Right atrium auricular region (tissue), 2 donors: ENCODE results near the gene ELL. TPM values are rescaled to one million over a fixed set of nuclear protein-coding genes. Genes with fewer than 3 reads are reported as not detected.

ENCODE experiments used
- DNase-seq: peaks from one replicate; pipeline ENCODE4 v3.0.0-alpha.2; 2019; ENCODE audit warnings: low spot score
- H3K27ac ChIP-seq, 2 donors: fragments of 200-600 bp; sonication (generic); 1 replicate in 1 of 2; 2 replicates in 1 of 2; pipeline ENCODE4 v1.5.1; 2016 to 2019
- H3K27me3 ChIP-seq, 2 donors: fragments of 200-600 bp; sonication (generic); one replicate each; pipeline versions ENCODE4 v1.5.1 to v1.6.0; 2017 to 2019
- H3K36me3 ChIP-seq: fragments of 200-600 bp; sonication (generic); one replicate; pipeline ENCODE4 v1.5.1; 2016
- H3K4me1 ChIP-seq, 2 donors: fragments of 200-600 bp; sonication (generic); one replicate each; pipeline versions ENCODE4 v1.5.1 to v1.6.0; 2017 to 2019
- H3K4me3 ChIP-seq, 2 donors: fragments of 200-600 bp; sonication (generic); 1 replicate in 1 of 2; 2 replicates in 1 of 2; pipeline ENCODE4 v1.5.1; 2017 to 2019; ENCODE audit warnings: mild to moderate bottlenecking in 1 of 2, moderate library complexity in 1 of 2
- H3K9me3 ChIP-seq, 2 donors: fragments of 200-600 bp; sonication (generic); one replicate each; pipeline ENCODE4 v1.5.1; 2019
- total RNA-seq, 2 donors: library from RNA; depleted of rRNA; stranded (reverse); fragments of >200 nt; gene quantifications; one replicate each; pipeline ENCODE4 v1.1.0, GENCODE V29; 2016
- TF ChIP-seq, protein P1 (sequence below), 2 donors: fragments of 200-600 bp; sonication (generic); IDR thresholded peaks; one replicate each; pipeline ENCODE4 v1.5.1; 2019; ENCODE audit warnings: antibody characterized with exemption in 2 of 2

ELL gene
- total RNA-seq, 2 donors from 2014 or later, result 12.4 to 17.5 TPM

DNA sequence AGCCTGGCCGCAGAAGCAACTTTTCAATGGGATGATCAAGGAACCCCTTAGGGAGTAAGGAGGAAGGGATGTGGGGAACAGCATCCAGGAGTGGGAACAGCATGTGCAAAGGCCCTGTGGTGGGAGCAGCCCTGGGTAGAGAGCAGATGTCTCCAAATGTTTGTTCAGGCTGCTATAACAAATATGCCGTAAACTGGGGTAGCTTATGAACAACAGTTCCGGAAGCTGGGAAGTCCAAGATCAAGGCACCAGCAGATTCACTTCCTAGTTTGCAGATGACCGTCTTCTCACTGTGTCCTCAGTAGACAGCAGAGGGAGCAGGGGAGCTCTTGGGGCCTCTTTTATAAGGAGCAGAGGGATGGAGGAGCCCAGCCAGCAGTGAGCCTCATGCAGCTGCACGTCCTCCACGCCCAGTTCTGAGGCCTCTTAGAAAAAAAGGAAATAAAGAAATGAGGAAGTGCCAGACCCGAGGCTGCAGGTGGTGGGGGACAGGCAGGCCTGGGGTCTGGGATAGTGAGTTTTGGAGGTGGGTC lies 120.2 kb downstream of the ELL start:
- peak overlapping the region in 1 of 2 donors; percentile 39 for H3K27ac ChIP-seq
- no peaks in the 10 kb centered on the region for H3K9me3 ChIP-seq
- TF ChIP-seq, protein P1, sequence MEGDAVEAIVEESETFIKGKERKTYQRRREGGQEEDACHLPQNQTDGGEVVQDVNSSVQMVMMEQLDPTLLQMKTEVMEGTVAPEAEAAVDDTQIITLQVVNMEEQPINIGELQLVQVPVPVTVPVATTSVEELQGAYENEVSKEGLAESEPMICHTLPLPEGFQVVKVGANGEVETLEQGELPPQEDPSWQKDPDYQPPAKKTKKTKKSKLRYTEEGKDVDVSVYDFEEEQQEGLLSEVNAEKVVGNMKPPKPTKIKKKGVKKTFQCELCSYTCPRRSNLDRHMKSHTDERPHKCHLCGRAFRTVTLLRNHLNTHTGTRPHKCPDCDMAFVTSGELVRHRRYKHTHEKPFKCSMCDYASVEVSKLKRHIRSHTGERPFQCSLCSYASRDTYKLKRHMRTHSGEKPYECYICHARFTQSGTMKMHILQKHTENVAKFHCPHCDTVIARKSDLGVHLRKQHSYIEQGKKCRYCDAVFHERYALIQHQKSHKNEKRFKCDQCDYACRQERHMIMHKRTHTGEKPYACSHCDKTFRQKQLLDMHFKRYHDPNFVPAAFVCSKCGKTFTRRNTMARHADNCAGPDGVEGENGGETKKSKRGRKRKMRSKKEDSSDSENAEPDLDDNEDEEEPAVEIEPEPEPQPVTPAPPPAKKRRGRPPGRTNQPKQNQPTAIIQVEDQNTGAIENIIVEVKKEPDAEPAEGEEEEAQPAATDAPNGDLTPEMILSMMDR (IDR thresholded peaks at IDR 0.05), result peak in 1 of 2 donors; percentile 34
- H3K4me3 ChIP-seq, result no peak overlapping the region
- H3K27me3 ChIP-seq, result no peaks in the 10 kb centered on the region
- no peak for DNase-seq
- peaks cover 0 to 10% of the 10 kb centered on the region in 2 donors for H3K4me1 ChIP-seq
- H3K36me3 ChIP-seq, result no peaks in the 10 kb centered on the region

- no peak overlapping the region for H3K27ac ChIP-seq
Observed at GRCh38 chr19:18399008-18399407, 122.9 kb downstream of the ELL start.

DNA sequence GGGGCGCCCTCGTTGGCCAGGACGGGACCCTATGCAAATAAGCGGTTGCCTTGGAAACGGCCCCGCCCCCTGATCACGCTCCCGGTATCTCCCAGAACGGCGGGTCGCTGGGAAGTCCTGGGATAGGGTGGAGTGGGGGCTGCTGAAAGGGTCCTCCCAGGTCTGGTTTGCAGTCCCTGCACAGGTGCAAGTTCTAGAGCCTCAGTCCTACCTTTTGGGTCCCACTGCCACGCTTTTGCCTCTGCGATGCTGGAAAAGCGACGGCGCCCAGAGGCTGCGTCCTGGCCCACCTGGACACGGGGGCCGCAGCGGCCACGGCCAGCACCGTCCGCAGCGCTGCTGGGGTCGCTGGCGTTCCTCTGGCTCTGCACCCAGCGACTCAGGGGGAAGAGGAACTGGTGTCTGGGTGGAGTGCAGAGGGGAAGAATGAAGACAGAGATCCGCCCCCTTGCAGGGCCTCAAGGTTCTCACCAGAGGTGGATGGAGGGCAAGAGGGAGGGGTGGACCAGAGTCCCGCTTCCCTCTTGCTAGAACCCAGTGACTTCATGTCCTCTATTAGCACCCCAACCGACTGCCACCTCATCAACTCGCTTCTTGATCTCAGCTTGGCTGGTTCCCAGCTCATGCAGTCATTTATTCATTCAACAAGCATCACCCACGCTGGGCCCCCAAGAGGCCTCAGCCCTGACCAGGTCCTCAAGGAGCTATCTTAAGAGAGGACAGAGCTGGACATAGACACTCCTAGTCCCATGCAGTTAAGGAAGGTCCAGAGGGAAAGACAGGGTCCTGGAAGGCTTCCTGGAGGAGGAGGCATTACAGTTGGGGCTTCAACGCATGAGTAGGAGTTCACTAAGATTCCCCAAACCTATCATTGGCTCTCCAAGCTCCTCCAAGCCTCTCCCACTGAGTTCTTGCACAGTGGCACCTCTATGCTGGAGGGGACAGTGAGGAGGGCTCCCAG lies 124.3 kb downstream of the ELL start, which contains the start of gene LRRC25:
Gene LRRC25 (minus strand): TSS at position 381 of the 961 bp plus-strand sequence. CDS start 659 bp downstream, outside the sequence.
- no peaks in the 10 kb centered on the region for H3K27me3 ChIP-seq
- TF ChIP-seq, protein P1 (IDR thresholded peaks at IDR 0.05), result no peak
- DNase-seq, result no peak
- H3K9me3 ChIP-seq, result no peaks in the 10 kb centered on the region
- H3K4me1 ChIP-seq, result peaks cover 0 to 10% of the 10 kb centered on the region in 2 donors
- peak within 1 kb of the TSS; percentile 14 to 39 for H3K4me3 ChIP-seq
- no peak within 1 kb of the TSS for H3K27ac ChIP-seq
- no peaks in the 10 kb centered on the region for H3K36me3 ChIP-seq

More at GRCh38 chr19:18399008-18399407, 122.9 kb downstream of the ELL start:
- no peak for DNase-seq
- H3K9me3 ChIP-seq, result no peaks in the 10 kb centered on the region
- no peaks in the 10 kb centered on the region for H3K36me3 ChIP-seq
- peaks cover 0 to 10% of the 10 kb centered on the region in 2 donors for H3K4me1 ChIP-seq
- H3K4me3 ChIP-seq, result no peak overlapping the region
- TF ChIP-seq, protein P1 (IDR thresholded peaks at IDR 0.05), result no peak
- no peaks in the 10 kb centered on the region for H3K27me3 ChIP-seq

DNA sequence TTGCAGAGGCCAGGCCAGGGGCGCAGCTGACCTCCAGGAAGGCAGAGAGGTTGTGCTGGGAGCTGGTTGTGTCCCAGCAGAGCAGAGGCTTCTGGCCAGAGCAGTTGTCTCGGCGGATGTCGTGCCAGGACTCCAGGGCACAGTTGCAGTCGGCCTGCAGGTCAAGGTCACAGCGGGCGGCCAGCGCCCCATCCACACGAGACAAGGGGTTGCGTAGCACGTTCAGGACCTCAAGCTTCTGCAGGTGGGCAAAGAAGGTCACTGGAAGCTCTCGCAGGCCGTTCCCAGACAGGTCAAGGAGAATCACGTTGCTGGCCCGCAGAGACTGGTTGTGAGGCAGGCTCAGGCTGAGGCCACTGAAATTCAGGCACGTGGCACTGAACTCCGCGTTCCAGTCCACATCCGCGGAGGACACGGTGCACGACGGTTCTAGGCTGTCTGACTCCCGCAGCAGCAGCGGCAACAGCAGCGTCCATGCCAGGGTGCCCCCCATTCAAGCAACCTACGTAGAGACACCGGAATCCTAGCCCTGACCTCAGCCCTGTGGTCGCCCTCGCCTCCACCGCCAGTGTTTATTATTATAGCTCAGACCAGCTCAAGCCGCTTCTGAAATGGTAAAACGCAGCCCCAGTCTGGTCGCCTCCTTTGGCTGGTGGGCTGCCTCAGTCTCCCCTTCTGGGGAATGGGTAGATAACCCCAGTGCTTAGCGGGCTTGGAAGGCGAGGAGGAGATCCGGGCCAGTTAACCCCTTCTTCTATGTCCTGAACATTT lies 125.2 kb downstream of the ELL start:
- peak overlapping the region in 1 of 2 donors; percentile 39 for H3K4me3 ChIP-seq
- H3K9me3 ChIP-seq, result no peaks in the 10 kb centered on the region
- no peaks in the 10 kb centered on the region for H3K36me3 ChIP-seq
- DNase-seq, result no peak
- H3K4me1 ChIP-seq, result peaks cover 0 to 6% of the 10 kb centered on the region in 2 donors
- no peaks in the 10 kb centered on the region for H3K27me3 ChIP-seq
- TF ChIP-seq, protein P1 (IDR thresholded peaks at IDR 0.05), result no peak
- H3K27ac ChIP-seq, result no peak overlapping the region

DNA sequence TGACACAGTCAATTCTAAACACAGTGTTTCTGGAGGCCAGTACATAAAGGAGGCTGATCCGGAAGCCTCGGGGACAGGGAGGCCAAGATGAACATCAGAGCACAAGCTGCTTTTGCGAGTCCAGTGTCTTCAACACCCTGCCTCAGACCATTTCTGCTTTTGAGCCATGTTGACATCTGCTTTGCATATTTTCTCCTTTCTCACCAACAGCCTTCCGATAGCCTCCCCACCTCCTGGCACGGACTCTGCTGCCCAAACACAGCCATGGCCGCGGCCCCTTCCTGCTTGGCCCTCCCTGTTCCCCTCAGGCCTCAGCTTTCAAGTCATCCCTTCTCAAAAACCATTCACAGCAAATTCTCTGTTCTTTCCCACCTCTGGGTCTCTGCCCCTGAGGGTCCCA lies 128.0 kb downstream of the ELL start:
- H3K4me1 ChIP-seq, result peaks cover 0 to 7% of the 10 kb centered on the region in 2 donors
- no peaks in the 10 kb centered on the region for H3K27me3 ChIP-seq
- TF ChIP-seq, protein P1 (IDR thresholded peaks at IDR 0.05), result no peak
- no peak for DNase-seq
- no peak overlapping the region for H3K4me3 ChIP-seq
- H3K36me3 ChIP-seq, result no peaks in the 10 kb centered on the region
- no peaks in the 10 kb centered on the region for H3K9me3 ChIP-seq
- H3K27ac ChIP-seq, result no peak overlapping the region
